Hematopoietic multipotent progenitor cell treated with erythropoietin and hydrocortisone succinate and interleukin-3 and kit ligand, for 8 days (in vitro differentiated cells): ENCODE results near the gene SIRT1.
"Not testable (repeated sequence)": the region's sequence is repeated elsewhere in the genome, so short reads cannot be mapped to it uniquely, and the experiment has no call there.

Experiments used
- DNase-seq: peaks from one replicate; pipeline ENCODE4 v3.0.0-alpha.2; 2015

The SIRT1 gene

DNA sequence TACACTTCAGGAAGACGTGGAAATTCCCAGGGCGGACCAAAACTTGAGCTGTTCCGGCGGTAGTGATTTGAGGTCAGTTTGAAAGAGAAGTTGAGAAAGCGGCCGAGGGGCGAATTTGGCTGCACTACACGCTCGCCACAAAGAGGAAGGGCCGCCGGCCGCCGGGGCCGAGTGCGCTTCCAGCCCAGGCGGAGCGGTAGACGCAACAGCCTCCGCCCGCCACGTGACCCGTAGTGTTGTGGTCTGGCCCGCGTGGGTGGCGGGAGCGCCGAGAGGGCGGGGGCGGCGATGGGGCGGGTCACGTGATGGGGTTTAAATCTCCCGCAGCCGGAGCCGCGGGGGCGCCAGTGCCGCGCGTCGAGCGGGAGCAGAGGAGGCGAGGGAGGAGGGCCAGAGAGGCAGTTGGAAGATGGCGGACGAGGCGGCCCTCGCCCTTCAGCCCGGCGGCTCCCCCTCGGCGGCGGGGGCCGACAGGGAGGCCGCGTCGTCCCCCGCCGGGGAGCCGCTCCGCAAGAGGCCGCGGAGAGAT lies at the start of gene SIRT1:
TSS of gene SIRT1 (plus strand) at position 344 of the 529 bp plus-strand sequence. CDS start at position 410, 66 bp downstream.
- peak; percentile 93 for DNase-seq

DNA sequence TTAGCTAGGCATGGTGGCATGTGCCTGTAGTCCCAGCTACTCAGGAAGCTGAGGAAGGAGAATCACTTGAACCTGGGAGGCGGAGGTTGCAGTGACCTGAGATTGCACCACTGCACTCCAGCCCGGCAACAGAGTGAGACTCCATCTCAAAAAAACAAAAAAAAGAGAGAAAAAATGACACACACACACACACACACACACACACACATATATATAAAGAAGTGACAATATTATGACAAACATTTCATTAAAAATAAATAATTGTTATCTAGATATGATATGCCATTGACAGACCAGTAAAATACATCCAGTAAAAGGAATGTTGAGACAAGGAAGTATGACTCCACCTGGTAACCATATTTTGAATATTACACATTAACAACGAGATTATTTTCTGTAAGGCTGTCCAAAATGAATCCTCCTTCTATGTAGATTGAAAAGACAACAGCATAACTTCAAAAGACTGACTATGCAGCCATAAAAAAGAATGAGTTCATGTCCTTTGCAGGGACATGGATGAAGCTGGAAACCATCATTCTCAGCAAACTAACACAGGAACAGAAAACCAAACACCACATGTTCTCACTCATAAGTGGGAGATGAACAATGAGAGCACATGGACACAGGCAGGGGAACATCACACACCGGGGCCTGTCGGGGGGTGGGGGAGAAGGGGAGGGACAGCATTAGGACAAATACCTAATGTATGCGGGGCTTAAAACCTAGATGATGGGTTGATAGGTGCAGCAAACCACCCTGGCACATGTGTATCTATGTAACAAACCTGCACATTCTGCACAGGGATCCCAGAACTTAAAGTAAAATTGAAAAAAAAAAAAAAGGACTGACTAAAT lies 48.7 kb upstream of the SIRT1 start:
- DNase-seq: not testable (repeated sequence)

DNA sequence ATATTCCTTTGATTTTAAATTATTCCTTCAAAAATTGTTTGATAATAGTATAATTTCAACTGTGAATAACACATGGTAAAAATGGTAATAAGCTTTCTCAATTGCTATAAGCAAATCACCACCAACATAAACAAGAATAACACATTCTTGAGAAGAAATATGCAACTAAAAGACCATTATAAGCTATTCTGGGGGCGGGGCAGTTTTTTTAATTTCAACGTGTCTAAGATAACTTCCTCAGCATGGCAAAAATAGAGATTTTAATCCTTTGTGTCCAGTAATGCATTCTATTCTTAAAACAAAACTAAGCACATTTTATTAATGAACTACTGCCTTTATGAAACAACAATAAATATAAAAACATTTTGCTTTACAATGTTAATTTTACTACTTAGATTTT lies 48.0 kb upstream of the SIRT1 start:
- no peak for DNase-seq

DNA sequence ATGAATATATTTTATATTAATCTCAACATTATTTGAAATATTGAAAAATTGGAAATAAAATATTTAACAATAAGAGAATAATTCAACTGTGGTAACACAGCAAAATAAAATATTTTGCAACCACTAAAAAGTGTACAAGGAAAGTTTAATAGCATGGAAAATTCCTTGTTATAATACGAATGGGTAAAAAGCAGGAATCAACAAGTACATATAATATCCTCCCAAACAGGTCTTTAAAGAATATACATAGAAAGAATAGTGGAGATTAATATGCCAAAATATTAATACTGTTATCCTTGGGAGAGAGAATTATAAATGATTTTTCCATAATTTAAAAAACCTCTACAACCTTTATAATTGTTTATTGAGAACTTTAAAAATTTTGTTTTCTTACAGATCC lies 47.5 kb upstream of the SIRT1 start:
- no peak for DNase-seq

DNA sequence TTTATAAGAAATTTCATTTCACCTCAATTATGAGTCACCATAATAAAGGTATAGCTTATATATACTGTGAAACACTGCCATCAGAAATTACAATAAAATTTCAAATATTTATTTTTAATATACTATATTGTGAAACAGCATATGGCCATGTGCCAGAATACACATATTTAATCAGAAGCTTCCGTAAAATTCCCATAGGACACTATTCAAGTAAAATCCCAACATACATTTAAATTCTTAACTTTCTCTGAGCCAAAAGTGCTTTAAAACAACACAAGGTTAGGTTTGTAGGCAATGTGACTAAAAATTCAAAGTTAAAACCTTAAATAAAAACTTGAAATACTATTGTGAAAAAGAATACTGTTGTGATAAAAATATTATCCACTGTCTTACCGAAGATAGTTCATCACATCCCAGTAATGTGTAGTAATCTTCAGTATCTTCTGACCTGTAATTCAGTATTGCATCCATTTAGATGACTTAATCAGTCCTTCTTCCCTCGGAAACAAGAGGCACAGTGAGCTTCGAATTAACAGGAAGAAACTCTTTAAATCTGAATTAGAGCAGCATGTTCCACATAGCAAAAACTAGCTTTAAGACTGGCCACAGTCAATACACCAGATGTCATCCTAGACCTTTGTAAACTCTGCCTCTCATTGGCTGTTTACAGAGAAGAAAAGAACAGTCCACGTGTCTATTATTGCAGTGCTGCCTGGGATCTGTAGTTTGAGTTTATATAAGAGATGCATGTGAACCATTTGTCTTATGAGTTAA lies 46.7 kb upstream of the SIRT1 start, which contains the start of gene DNAJC12:
TSS of gene DNAJC12 (minus strand) at position 648 of the 774 bp plus-strand sequence. CDS start at position 471, 177 bp downstream.
- peak; percentile 78 for DNase-seq

DNA sequence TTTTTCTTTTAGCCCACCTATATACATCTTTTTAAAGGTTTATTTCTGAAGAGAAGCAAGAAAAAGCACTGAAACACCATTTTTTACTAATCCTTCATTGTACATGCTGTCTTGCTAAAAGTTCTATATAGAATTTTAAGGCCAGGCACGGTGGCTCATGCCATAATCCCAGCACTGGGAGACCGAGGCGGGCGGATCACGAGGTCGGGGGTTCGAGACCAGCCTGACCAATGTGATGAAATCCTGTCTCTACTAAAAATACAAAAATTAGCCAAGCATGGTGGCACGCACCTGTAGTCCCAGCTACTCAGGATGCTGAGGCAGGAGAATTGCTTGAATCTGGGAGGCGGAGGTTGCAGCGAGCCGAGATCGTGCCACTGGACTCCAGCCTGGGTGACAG lies 44.9 kb upstream of the SIRT1 start:
- DNase-seq: not testable (repeated sequence)

DNA sequence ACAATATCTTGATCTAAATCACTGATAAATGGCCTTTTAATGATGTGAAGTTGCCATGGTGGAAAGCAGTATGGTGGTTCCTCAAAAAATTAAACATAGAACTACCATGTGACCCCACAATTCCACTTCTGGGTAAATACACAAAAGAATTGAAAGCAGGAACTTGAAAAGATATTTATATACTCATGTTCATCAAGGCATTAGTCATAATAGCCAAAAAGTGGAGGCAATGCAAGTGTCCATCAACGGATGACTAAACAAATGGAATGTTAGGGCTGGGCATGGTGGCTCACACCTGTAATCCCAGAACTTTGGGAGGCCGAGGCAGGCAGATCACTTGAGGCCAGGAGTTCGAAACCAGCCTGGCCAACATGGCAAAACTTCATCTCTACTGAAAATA lies 44.5 kb upstream of the SIRT1 start:
- no peak for DNase-seq

DNA sequence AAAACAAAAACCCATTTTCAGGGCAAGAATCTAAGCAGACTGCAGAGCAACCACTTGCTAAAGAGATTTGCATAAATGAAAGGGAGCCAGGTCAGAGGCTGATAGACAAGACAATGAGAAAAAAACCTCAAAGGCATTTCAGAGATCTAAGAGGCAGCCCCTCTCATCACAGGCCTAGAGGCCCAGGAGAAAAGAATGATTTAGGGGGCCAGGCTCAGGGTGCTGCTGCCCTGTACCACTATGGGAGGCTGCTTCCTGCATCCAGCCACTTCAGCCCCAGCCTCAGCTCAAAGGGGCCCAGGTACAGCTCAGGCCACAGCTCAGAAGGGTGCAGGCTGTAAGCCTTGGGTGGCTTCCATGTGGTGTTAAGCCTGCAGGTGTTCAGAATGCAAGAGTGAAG lies 42.7 kb upstream of the SIRT1 start:
- DNase-seq: no peak

DNA sequence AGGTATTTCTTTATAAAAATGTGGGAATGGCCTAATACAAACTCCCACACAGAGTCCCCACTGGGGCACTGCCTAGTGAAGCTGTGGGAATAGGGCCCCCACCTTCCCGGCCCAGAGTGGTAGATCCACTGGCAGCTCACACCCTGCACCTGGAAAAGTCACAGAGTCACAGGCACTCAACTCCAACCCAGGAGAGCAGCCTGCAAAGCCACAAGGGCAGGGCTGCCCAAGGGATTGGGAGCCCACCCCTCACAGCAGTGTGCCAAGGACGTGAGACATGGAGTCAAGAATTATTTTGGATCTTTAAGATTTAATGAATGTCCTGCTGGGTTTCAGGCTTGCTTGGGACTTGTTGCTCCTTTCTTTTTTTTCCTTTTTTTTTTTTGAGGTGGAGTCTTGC lies 41.2 kb upstream of the SIRT1 start:
- no peak for DNase-seq

DNA sequence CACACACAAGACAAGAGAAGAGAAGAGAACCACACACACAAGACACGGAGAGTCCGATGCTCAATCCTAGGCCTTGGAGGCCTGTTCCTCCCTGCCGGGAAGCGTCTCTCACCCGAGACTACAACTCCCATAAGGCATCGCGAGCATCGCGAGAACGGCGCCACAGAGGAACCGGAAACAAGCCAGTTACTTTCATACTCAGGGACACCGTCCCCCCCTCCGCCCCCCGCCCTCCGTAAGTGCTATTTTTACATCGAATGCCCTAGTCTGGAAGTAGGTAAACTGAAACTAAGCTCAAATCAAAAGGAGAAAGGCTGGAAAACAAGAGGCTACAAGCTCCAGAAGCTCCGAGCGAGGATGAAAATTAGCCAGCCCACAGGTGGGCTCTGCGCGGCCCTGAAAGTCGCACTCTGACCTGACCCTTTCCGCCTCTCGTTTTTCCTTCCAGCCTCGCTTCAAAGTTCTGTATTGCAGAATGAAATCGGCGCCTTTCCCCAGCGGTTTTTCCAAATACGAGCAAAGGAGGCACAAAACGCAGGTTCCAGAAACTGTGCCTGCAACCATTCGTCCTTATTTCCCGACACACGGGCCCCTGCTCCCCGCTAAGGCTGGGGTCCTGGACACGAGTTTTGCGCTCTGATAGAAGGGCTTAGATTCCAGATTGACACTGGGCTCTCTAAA lies 35.0 kb upstream of the SIRT1 start:
- peak; percentile 95 for DNase-seq

DNA sequence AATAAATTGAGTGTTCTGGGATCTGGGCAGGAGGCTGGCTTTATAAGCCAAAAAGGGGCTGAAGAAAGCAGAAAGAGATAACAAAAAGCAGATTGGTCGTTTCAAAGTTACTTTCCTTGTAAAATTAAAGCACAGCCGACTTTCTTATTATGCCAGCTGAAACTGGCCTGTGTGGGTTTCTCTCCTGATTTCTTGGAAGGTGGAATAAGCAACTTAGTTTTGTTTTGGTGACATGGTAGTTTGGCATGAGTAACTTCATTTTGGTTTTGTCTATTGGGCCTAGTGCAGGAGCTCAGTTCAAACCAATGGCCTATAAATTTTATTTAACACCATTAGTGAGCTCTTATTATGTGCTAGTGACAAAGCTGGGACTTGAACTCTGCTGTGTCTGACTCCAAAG lies 33.3 kb upstream of the SIRT1 start:
- DNase-seq: no peak

DNA sequence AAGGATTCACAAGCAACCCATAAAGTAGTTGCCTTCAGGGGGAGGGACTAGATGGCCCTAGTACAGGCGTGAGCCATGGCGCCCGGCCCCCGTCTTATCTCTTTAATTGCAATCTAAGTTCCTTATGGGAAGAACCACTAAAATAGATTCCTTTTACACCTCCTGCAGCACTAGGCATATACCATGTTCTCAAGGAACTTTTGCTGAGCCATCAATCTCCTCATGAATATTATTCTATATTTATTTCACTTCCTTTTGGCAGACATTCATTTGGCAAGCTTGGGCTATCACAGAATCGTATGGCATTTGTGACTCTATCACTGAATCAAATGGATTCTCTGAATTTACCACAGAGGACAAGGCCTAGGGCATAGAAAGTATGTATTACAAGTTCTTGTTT lies 31.7 kb upstream of the SIRT1 start:
- no peak for DNase-seq

DNA sequence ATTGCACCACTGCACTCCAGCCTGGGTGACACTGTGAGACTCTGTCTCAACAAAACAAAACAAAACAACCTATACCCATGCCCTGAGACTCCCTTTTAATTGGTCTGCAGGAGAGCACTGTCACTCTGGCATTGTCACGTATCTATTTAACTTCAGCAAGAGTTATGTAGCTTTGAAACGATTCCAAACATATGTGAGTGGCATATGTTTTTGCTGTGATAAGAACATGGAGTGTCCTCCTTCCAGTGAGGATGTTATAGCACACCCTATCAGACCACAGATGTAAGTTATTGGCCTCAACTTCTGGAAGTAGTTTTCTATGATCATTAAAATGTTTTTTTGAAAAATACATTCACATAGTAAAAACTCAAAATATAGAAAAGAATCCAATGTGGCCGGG lies 30.9 kb upstream of the SIRT1 start:
- peak; percentile 97 for DNase-seq

DNA sequence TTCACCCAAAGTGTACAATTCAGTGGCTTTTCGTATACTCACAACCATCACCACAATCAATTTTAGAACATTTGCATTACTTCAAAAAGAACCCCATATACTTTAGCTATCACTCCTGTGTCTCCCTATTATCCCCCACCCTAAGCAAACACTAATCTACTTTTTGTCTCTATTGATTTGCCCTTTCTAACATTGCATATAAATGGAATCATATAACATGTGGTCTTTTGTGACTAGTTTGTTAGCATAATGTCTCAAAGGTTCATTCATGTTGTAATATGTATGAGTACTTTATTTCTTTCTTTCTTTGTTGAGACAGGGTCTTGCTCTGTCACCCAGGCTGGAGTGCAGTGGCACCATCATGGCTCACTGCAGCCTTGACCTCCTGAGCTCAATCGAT lies 25.5 kb upstream of the SIRT1 start:
- DNase-seq: no peak

DNA sequence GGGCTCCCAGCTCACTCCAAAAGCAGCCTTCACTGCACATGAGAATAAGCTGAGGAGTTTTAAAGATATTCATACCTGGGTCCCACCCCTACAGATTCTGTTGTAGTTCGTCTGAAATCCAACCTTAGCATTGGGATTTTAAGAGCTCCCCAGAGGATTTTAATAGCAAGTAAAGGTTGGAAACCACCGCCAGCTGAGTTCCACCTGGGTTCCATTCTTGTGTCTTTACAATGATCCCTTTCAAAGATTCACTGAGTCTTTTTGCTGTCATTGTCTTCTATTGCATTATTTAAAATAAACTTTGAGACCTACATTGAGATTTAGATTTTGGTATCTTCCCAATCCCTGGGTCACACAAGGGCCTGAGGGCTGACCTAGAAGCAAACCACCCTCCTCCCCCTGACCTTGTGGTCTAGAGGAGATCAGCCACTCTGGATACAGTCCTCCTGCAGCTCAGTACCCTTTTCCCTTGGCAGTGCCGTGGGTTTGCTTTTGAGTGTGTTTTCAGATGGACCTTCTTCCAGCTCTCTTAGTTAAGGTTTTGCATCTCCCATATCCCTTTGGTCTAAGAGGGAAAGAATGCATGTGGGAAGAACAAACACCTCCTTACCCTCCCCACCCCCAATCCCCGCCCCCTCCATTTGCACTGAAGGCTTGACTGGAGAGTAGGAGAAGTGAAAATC lies 22.6 kb upstream of the SIRT1 start:
- DNase-seq: no peak

DNA sequence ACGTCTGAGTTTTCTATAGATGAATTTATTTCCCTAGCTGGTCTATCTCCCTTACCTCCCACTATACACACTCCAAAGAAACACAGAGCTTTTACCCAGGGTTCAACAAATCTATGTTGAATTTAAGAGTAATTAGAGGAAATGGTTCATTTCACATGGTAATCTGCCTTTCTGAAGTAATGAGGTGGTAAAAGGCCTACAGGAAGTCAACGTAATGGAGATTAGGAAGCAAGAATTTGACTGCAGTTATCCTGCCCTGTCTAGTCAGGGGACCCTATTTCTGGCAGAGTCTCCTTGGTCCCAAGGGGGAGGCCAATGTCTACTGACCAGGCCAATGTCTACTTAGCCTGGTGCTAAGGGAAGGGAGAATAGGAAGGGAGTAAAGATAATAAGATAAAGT lies 21.4 kb upstream of the SIRT1 start:
- no peak for DNase-seq

DNA sequence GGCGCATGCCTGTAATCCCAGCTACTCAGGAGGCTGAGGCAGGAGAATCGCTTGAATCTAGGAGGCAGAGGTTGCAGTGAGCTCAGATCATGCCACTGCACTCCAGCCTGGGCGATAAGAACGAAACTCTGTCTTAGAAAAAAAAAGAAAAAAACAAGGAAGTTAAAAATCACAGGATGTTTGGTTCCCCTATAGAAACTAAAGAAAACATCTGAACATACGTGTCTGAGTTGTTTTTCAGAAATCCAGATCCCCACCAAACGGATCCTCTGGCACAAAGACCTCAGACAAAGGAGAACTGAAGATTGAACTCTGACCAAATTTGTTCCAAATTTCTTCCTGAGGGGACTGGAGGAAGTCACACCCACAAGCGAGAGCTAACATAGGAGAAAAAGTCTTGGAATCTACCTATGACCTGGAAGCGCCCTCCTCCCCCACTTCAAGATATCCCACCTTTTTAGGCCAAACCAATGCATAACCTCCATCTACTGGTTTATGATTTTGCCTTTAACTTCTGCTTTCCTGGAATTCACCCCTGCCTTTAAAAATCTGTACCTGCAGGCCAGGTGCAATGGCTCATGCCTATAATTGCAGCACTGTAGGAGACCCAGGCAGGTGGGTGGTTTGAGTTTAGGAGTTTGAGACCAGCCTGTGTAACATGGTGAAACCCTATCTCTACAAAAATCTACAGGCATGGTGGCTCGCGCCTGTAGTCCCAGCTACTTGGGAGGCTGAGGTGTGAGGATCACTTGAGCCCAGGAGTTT lies 19.7 kb upstream of the SIRT1 start:
- no peak for DNase-seq

DNA sequence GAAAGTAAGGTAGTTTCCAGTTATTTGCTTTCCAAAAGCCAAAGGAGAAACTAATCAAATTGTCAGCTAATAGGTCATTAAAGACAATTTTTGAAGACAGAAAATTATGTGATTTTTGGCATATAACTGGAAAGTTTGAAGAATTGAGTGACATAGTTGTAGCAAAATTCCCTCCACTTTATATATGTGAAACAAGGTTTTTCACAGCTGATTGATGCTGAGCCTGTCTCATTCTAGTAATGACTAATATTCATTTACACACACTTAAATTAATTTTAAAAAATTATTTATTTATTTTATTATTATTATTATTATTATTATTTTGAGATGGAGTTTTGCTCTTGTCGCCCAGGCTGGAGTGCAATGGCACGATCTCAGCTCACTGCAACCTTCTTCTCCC lies 16.3 kb upstream of the SIRT1 start:
- no peak for DNase-seq

DNA sequence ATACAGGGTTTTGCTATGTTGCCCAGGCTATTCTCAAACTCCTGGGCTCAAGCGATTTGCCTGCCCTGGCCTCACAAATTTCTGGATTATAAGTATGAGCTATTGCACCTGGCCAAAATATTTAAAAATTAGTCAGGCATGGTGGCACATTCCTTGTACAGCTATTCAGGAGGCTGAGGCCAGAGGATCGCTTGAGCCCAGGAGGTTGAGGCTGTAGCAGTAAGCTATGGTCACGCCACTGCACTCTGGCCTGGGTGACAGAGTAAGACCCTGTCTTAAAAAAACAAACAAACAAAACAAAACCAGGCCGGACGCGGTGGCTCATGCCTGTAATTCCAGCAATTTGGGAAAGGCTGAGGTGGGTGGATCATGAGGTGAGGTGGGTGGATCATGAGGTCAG lies 14.5 kb upstream of the SIRT1 start:
- DNase-seq: no peak

DNA sequence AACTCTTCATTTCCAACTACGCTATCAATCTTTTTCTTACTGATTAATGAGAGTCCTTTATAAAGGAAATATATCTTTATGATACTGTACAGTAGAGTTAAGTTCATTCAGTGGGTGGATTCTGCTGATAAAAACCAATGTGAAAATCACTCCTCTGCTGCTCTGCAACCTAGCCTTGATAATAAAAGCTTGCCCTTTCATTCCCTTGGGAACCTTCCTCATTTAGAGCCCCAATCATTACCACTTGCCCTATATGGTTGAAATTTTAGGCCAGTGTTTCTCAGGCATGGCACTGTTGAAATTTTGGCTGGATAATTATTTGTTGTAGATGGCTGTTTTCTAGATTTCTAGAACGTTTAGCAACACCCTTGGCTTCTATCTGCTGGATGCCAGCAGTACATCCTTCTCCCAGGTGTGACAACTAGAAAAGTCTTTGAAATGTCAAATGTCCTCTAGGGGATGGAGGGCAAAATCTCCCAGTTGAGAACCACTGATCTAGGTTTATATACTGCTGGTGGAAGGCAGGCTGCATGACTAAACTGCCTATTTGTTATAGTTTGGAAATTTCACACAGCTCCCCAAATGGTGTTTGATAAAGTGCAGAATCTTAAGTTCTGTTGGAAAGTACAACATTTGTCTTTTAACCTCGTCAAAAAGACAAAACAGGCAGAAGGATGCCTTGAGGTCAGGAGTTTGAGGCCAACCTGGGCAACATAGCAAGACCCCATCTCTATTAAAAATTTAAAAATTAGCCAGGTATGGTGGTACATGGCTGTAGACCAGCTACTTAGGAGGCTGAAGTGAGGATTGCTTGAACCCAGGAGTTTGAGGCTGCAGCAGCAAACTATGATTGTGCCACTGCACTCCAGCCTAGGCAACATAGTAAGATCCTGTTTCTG lies 8.9 kb upstream of the SIRT1 start:
- no peak for DNase-seq

DNA sequence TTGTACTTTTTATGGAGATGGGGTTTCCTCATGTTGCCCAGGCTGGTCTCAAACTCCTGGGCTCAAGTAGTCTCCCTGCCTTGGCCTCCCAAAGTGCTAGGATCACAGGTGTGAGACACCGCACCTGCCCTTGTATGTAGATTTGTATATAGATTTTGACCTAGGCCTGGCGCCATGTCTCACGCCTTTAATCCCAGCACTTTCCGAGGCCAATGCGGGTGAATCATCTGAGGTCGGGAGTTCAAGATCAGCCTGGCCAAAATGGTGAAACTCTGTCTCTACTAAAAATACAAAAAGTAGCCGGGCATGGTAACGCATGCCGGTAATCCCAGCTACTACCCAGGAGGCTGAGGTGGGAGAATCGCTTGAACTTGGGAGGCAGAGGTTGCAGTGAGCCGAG lies 7.0 kb upstream of the SIRT1 start:
- DNase-seq: not testable (repeated sequence)
